Peyer's patch (tissue), 4 donors: ENCODE results near the gene GREB1.

Source experiments
- CTCF ChIP-seq, 6 experiments: fragments of 450-650 bp in 4 of 6; fragments of 200-600 bp in 2 of 6; sonication (generic) in 1 of 6; IDR thresholded peaks; one replicate each; pipeline ENCODE4 v1.5.1; 2017 to 2019; ENCODE audit warnings: antibody characterized with exemption in 6 of 6, mild to moderate bottlenecking in 3 of 6, moderate library complexity in 1 of 6
- POLR2A ChIP-seq, 2 donors: fragments of 450-650 bp; IDR thresholded peaks; one replicate each; pipeline ENCODE4 v1.5.1; 2017; ENCODE audit warnings: antibody characterized with exemption in 2 of 2, mild to moderate bottlenecking in 2 of 2, moderate library complexity in 2 of 2

- no peak for TF ChIP-seq CTCF (IDR thresholded peaks at IDR 0.05)
- TF ChIP-seq POLR2A (IDR thresholded peaks at IDR 0.05) = no peak
Measured at GRCh38 chr2:11622611-11623010, 88.8 kb downstream of the GREB1 start.
